ENCODE data around the gene CLDN12.

Gene CLDN12

DNA sequence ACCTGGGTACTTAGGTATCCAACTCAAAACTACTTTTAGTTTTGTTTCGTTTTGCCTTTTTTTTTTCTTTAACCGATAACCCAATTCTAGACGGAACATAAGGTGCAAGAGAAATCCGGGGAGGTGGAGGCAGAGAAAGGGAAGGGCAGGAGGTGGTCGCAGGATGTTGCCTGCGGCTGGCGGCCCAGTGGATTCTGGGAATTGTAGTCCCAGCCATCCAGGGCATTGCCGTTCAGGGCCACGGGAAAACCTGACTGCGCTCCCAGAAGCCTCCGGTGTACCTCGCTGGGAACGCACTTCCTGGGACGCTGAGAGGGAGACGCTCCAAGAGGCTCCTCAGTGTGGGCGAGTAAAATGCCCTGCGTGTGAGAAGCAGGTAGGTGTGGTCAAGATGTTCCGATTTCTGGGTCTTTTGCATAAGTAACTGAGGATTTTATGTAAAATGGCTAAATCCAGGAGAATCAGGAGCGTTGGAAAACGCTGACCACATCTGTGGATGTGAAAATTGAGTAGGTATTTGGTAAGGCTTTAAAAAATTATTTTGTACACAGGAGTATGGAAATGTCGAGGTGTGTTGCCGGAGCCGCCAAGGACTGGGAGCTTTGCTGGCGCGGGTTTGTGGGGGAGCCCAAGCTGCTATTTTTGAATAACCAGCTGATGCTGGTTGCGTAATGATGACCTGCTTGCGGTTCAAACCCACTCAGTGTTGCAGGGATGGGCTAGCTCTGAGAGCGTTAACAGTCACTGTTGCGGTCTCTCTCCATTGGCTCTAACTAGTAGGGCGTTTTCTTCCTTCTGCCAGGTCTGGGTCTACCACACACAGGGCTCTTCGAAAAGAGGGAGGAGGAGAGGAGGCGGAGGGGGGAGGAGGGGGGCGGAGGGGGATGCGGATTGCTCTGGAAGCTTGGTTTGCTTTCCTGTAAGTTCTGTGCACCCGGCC, at the start of gene CLDN12:
Gene CLDN12, plus strand, starts transcription at position 288 of the 940 bp plus-strand sequence. CDS start 9,216 bp downstream, outside the sequence.
- peak; percentile 81 for DNase-seq

GRCh38 chr7:90383422-90383821, 19.8 kb upstream of the CLDN12 start:
- no peak for DNase-seq

DNA sequence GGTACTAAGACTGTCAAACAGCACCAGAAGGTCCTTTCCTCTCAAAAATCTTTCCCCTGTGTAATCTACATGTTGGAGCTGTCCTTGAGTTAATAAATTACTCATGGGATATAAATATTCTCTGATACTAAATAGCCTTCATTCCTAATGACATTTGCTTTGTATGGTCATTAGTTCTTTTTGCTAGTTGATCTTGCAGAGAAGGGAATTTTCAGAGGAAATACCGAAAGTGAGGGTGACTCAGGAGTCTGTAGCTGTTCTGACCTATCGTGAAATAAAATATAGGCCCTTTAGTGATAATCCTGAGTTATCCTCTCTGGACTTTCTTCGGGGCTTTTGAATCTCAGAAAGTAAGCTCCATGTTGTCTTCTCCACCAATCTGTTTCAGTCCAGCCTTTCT, 19.4 kb upstream of the CLDN12 start:
- DNase-seq: no peak

DNA sequence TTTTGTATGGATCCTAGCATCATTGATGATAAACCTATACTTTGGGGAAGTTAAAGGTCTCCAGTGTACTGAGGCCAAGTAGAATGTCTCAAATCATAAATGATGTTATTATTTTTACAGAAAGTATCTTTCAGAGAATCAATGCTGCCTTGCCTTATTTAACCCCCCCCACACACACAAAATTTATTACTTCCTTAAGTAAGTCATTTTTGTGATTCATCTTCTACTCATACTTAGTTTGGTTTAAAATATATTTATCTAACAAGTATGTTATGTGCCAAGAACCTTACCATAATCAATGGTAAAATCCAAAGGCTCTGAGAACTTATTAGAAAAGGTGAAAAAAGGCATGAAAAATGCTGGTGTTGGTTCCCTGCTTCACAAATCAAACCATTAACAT, 18.8 kb upstream of the CLDN12 start:
- no peak for DNase-seq

DNA sequence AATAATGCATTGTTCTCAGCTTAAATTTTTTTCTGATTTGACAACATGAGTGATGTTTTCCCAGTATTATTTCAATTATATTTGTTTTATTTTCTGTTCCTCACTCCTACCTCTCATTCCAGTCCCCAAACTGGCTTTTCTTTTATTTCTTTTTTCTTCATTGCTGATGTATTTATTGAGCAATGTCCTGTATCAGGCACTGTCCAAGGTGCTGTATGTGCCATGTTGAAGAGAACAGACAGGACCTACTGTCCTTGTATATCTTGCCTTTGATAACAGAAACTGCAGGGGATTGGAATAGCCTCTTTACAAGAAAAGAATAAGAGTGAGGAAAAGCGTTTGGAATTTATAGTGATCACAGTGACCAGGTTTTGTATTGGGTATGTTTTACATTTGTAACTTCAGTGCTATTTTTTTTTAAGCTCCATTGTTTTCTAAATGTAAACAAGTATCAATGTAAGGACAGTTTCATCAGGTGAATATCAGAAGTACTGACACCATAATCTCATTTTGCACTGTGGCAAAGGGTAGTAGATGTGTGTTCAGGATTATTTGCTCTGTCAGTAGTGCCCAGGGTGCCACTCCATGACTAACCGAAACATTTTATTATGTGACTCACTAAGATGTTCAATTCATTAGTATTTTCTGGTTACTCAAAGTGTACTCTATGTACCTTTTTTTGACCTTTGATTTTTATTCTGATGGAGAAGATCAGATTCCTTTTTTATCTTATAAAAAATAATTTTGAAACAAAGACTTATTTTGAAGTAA, 15.6 kb upstream of the CLDN12 start:
- no peak for DNase-seq

GRCh38 chr7:90390926-90391325, 12.3 kb upstream of the CLDN12 start:
- DNase-seq: no peak

- no peak for DNase-seq
Observed at GRCh38 chr7:90391488-90391887, 11.8 kb upstream of the CLDN12 start.

DNA sequence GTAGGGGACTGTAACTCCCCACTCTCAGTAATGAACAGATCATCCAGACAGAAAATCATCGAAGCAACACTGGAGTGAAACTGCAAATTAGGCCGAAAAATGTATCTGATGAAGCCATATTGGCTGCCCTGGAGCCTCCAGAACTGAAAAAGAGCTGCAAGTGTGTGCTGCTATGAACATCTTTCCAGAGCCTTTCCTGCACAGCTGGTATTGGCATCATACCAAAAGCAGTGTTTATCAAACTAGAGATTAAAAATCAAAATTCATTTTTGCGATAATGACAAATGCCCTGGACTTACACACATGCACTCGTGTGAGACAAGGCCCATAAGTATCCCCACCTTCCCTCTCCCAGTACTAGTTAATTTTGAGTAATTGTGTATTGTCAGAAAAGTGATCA, 6.8 kb upstream of the CLDN12 start:
- DNase-seq: no peak

GRCh38 chr7:90401989-90402388, 1.3 kb upstream of the CLDN12 start:
- DNase-seq: no peak

GRCh38 chr7:90402785-90403173, 482 bp upstream of the CLDN12 start:
- DNase-seq: no peak

GRCh38 chr7:90404777-90405176, 1.5 kb downstream of the CLDN12 start:
- no peak for DNase-seq

DNA sequence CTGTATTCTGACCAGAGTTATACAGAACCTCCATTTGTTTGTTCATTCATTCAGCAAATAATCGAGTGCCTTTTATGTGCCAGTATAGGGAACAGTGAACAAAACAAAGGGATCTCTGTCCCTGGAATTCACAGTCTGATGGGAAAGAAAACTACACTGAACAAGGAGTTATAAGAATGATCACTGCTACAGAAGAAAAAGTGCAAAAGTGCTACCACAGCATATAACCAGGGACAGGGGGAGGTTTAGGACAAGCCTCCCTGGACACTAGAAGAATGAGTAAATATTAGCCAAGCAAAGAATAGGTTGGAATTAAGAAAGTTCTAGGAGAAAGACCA, 4.2 kb downstream of the CLDN12 start:
- DNase-seq: no peak

GRCh38 chr7:90408142-90408541, 4.9 kb downstream of the CLDN12 start:
- no peak for DNase-seq

DNA sequence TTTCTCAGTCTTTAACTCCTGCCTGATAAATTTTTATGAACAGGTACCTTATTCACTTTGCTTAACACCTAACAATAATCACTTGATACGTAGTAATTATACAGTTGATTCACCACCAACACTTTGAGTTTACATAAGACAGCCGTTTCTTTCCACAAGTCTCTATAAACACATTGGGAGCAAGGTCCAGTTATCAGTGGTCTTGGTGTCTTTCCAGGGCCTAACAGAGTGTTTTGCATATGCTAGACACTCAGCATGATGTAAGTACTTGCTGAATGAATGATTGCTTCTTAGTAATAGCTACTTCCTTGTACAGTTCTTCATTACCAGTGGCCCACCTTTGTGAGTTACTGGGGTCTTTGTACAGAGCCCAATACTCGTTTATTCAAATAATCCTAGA, 6.4 kb downstream of the CLDN12 start:
- no peak for DNase-seq

- no peak for DNase-seq
Observed at GRCh38 chr7:90411510-90411909, 8.2 kb downstream of the CLDN12 start.

DNA sequence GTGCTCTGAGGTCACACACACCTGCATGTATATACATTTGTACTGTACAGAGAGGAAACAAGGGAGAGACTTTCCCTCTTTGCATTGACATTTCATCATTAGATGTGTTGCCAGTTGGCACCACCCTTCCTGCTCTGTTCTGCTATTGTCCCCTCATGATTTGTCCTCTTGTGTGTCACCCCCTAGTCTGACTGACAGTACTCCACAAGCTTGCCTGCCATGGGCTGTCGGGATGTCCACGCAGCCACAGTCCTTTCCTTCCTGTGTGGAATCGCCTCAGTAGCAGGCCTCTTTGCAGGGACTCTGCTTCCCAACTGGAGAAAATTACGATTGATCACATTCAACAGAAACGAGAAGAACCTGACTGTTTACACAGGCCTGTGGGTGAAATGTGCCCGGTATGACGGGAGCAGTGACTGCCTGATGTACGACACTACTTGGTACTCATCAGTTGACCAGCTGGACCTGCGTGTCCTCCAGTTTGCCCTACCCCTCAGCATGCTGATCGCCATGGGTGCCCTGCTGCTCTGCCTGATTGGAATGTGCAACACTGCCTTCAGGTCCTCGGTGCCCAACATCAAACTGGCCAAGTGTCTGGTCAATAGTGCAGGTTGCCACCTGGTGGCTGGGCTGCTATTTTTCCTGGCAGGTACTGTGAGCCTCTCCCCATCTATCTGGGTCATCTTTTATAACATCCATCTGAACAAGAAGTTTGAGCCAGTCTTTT, 9.4 kb downstream of the CLDN12 start:
- DNase-seq: peak; percentile 7

- DNase-seq: no peak
Observed at GRCh38 chr7:90413185-90413528, 9.9 kb downstream of the CLDN12 start.

DNA sequence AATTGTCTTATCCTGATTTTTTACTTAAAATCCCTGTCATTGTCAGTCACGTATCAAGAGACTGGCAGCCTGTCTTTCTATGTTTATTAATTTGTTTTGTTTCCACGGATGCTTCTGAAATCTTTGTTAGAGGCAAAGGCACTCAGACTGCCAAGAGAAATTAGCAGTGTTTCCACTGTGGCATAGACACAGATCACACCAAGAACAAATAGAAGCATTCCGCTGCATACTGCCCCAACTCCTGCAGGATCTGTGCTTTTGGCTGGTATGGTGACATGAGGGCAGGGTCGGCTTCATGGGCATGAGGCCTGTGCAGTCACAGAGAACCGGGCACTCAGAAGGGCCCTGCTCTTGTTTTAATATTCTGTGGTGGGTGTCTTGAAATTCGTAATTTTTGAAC, 18.4 kb downstream of the CLDN12 start:
- no peak for DNase-seq

DNA sequence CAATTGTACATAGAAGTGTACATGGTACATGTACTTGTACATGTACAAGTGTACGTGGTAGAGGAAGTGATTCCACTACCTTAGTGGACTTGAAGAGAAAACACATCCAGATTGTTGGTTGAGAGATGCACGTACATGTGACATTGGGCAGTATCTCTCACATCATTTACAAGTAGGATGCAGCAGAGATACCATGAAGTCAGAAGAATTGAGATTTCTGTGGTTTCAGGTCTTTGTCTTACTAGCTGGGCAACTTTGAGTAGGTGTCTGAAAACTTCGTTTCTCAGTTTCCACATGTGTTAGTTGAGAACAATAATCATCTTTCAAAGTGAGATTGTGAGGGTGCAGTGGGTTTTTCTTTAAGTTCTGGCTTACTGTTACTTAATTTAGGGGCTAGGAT, 21.5 kb downstream of the CLDN12 start:
- DNase-seq: no peak

DNA sequence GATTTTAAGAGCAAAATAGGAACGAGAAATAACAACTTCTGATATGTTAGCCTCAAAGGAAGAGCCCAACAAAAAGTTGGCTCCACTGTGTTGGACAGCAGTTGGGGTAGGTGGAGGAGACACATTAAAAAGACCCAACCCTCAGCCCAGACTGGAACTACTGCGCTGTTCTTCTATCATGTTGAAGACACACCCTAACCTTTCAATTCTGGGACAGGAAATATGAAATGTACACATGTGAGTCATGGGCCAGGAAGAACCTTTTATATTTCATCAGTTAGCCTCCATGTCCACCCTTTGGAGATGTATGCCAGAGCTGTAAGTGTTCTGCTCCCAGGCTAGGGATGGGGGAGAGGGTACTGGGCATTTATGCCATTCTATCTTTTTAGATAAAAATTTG, 22.1 kb downstream of the CLDN12 start:
- DNase-seq: no peak

- DNase-seq: no peak
Observed at GRCh38 chr7:90430614-90431460, 27.6 kb downstream of the CLDN12 start.

GRCh38 chr7:90432752-90433151, 29.5 kb downstream of the CLDN12 start:
- no peak for DNase-seq

DNA sequence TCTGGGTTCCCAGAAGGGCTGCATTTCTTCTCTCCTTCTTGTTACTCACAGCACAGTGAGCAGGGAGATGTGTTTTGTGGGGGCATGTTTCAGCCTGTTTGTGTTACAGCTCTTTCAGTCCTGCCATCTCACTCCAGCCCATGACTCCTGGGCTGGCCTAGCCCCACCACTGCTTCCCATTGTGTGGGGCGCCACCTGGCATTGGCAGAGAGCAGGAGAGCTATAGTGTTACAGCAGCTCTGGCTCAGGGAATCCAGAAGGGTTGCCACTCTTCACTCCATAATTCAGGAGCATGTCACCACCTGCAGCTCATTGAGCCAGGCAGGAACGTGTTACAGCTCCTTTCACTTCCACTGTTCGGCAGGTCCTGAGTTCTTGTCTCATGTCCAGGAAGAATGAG, 30.0 kb downstream of the CLDN12 start:
- no peak for DNase-seq

All from CD4-positive, alpha-beta T cell treated with Interleukin-21 for 1 hour (primary cell).